Stimulated activated CD8-positive, alpha-beta memory T cell treated with anti-CD3 and anti-CD28 coated beads, Interleukin-4, amount 100 ng/mL, for 1 hour (primary cell): Measurements from ENCODE around the gene KRTAP10-5.

ENCODE experiments used
- DNase-seq, 2 donors: peaks; one replicate each; pipeline ENCODE4 v3.0.0-alpha.2; 2020; ENCODE audit warnings: low read depth in 2 of 2, low spot score in 1 of 2

Gene KRTAP10-5

GRCh38 chr21:44530221-44530902, 50.0 kb downstream of the KRTAP10-5 start:
- DNase-seq = no peak

DNA sequence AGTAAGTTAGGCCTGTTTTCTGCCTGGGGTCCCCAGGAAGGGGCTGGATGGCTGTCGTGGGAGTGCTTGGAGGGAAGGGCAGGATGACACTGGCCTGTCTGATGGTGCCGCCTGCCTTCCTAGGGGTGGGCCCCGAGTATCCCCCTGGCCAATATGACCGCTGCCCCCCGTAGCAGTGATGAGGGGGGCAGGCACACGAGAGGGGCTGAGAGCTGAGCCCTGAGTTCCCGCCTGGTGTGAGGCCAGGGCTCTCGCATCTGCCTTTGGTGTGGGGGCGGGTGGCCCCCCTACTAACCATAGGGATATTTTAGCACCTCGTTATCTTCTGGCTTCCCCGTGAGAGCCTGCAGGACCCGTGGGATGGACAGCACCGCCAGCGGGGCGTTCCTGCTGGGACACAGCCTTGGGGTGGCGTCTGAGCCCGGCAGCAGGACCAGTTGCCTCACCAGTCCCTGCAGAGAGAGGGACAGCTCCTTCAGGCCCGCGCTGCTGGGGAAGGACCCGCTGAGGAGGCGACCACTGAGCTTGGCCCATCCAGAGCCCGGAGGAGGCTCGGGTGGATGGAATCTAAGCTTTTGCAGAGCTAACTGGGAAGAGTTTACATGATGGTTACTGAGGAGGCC, 50.8 kb downstream of the KRTAP10-5 start:
- DNase-seq = no peak
